ENCODE measurements around the gene NOTCH1.

NOTCH1 gene

GRCh38 chr9:136447173-136447778 lies 98.6 kb downstream of the NOTCH1 start:
- Mint-ChIP-seq H3K27ac (no peak overlapping the region), H3K4me1 (no peaks in the 10 kb centered on the region), H3K4me3 (no peak overlapping the region), H3K9me3 (no peaks in the 10 kb centered on the region), H3K36me3 (ENCODE audit: low read depth) (peaks cover 72% of the 10 kb centered on the region), H3K27me3 (ENCODE audit: low read depth) (no peaks in the 10 kb centered on the region)
- TF ChIP-seq, protein P1, sequence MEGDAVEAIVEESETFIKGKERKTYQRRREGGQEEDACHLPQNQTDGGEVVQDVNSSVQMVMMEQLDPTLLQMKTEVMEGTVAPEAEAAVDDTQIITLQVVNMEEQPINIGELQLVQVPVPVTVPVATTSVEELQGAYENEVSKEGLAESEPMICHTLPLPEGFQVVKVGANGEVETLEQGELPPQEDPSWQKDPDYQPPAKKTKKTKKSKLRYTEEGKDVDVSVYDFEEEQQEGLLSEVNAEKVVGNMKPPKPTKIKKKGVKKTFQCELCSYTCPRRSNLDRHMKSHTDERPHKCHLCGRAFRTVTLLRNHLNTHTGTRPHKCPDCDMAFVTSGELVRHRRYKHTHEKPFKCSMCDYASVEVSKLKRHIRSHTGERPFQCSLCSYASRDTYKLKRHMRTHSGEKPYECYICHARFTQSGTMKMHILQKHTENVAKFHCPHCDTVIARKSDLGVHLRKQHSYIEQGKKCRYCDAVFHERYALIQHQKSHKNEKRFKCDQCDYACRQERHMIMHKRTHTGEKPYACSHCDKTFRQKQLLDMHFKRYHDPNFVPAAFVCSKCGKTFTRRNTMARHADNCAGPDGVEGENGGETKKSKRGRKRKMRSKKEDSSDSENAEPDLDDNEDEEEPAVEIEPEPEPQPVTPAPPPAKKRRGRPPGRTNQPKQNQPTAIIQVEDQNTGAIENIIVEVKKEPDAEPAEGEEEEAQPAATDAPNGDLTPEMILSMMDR (IDR thresholded peaks at IDR 0.05; ENCODE audit: unreplicated experiment in 3 of 3), result no peak

GRCh38 chr9:136445799-136446198 lies 100.0 kb downstream of the NOTCH1 start:
- H3K27me3 Mint-ChIP-seq (ENCODE audit: low read depth), result no peaks in the 10 kb centered on the region
- H3K36me3 Mint-ChIP-seq (ENCODE audit: low read depth), result peaks cover 68% of the 10 kb centered on the region
- H3K27ac Mint-ChIP-seq, result no peak overlapping the region
- H3K4me1 Mint-ChIP-seq, result no peaks in the 10 kb centered on the region
- TF ChIP-seq, protein P1 (IDR thresholded peaks at IDR 0.05; ENCODE audit: unreplicated experiment in 3 of 3), result no peak
- H3K4me3 Mint-ChIP-seq, result no peak overlapping the region
- no peaks in the 10 kb centered on the region for H3K9me3 Mint-ChIP-seq

Data from nephron (organoid).